CD4-positive, alpha-beta T cell (primary cell): ENCODE data around the gene GABARAPL1. TPM values are rescaled to one million over a fixed set of nuclear protein-coding genes. Genes with fewer than 3 reads are reported as not detected.
"Not testable (repeated sequence)": the region's sequence is repeated elsewhere in the genome, so short reads cannot be mapped to it uniquely, and the experiment has no call there.

Experiments used
- ATAC-seq: fragments of 200-7000 bp; cut with Tn5 transposase; one replicate; pipeline ENCODE4 v1.10.0; 2022; ENCODE audit warnings: mild to moderate bottlenecking; ENCODE audit not compliant: poor library complexity
- CTCF ChIA-PET: fragments of 350-600 bp; sonication (Branson Sonifier 250); formaldehyde crosslinking; loops from one replicate; lab custom pipeline; 2021; ENCODE audit warnings: antibody characterized with exemption, inconsistent platforms; lab: Charles Lee
- POLR2A ChIA-PET: fragments of 350-600 bp; sonication (Branson Sonifier 250); formaldehyde crosslinking; loops from one replicate; lab custom pipeline; 2021; ENCODE audit warnings: antibody characterized with exemption, inconsistent platforms; lab: Charles Lee
- DNase-seq, 14 experiments: peaks; one replicate each; pipeline ENCODE4 v3.0.0-alpha.2; 2013 to 2020; ENCODE audit warnings: mixed read lengths in 2 of 14
- H3K27ac ChIP-seq, 2 donors: one replicate each; pipeline versions ENCODE4 v1.5.1 to v1.7.0; 2013; ENCODE audit warnings: low read length in 2 of 2, low read depth in 1 of 2, mild to moderate bottlenecking in 1 of 2
- H3K27me3 ChIP-seq, 2 experiments: 1 replicate in 1 of 2; 2 replicates in 1 of 2; pipeline versions ENCODE4 v1.6.1 to v1.7.0; 2013; ENCODE audit warnings: low read length in 2 of 2, control low read depth in 1 of 2, mild to moderate bottlenecking in 1 of 2, moderate library complexity in 1 of 2; ENCODE audit not compliant: insufficient read depth in 2 of 2, control insufficient read depth in 1 of 2
- H3K36me3 ChIP-seq: one replicate; pipeline ENCODE4 v1.6.1; 2013; ENCODE audit warnings: low read length, control low read depth; ENCODE audit not compliant: insufficient read depth
- H3K4me1 ChIP-seq: one replicate; pipeline ENCODE4 v1.6.1; 2013; ENCODE audit warnings: low read length, control low read depth; ENCODE audit not compliant: insufficient read depth
- H3K4me3 ChIP-seq: one replicate; pipeline ENCODE4 v1.5.1; 2013; ENCODE audit warnings: mild to moderate bottlenecking, low read length, moderate library complexity
- H3K9me3 ChIP-seq, 2 experiments: 1 replicate in 1 of 2; 2 replicates in 1 of 2; pipeline versions ENCODE4 v1.6.1 to v1.7.0; 2013; ENCODE audit warnings: low read length in 2 of 2, mild to moderate bottlenecking in 2 of 2, control low read depth in 1 of 2, moderate library complexity in 1 of 2; ENCODE audit not compliant: control insufficient read depth in 1 of 2, insufficient read depth in 1 of 2
- H3K27ac Mint-ChIP-seq: one replicate; pipeline ENCODE4 v1.8.0; 2020; ENCODE audit warnings: mixed read lengths
- H3K27me3 Mint-ChIP-seq: one replicate; pipeline ENCODE4 v1.8.0; 2021; ENCODE audit warnings: mixed read lengths
- H3K36me3 Mint-ChIP-seq: one replicate; pipeline ENCODE4 v1.8.0; 2021; ENCODE audit warnings: low read depth, mixed read lengths
- H3K4me1 Mint-ChIP-seq: one replicate; pipeline ENCODE4 v1.8.0; 2021; ENCODE audit warnings: low read depth, mixed read lengths
- H3K4me3 Mint-ChIP-seq: one replicate; pipeline ENCODE4 v1.8.0; 2020; ENCODE audit warnings: mild to moderate bottlenecking, mixed read lengths
- H3K9me3 Mint-ChIP-seq: one replicate; pipeline ENCODE4 v1.8.0; 2020; ENCODE audit warnings: mixed read lengths
- CTCF ChIP-seq: fragments of 200-600 bp; IDR thresholded peaks from one replicate; pipeline ENCODE4 v1.8.0; 2022; ENCODE audit warnings: antibody characterized with exemption, mild to moderate bottlenecking
- intact Hi-C, 2 experiments: fragments of 100-400 bp; cut with DNase I in 1 of 2; cut with micrococcal nuclease in 1 of 2; formaldehyde crosslinking; loops; one replicate each; pipeline versions ENCODE4 v1.15.1 to v1.9.0; 2023 to 2025; cut with DNase I, micrococcal nuclease
- total RNA-seq, 174 experiments: library from RNA in 2 of 174; stranded (reverse) in 2 of 174; gene quantifications; one replicate each; pipeline ENCODE4 v1.2.3 and lab custom pipeline; 2021 to 2026

GABARAPL1 gene
- total RNA-seq, 2 experiments from 2014 or later, result 267 to 276 TPM

DNA sequence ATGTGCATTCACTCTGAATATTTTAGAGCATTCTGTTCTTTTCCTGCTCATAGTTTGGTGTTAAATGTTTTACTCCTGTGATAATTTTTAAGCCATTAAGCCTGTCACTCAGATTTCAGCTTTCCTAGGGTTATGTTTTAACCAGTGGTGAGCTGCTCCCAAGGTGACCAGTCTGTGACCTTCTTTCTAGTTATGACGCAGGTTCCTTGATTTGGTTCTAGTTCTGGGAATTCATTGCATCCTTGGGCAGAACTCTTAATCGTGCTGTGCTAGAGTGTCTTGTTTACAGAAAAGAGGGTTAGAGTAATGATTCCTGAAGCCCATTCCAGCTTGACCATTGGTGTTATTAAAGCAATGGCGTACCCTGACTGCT, 2.2 kb downstream of the GABARAPL1 start:
- no peak overlapping the region for H3K4me3 ChIP-seq
- ChIA-PET CTCF (interaction anchor here (2.1 kb wide), 1 partner anchor 21 kb away, joined by 8 read pairs; no protein-coding TSS in a partner anchor), POLR2A (interaction anchor here (0.8 to 2.9 kb wide), 3 partner anchors 192 to 456 kb away, joined by 3 to 21 read pairs (median 4); partner anchors contain the start of gene MAGOHB)
- Mint-ChIP-seq H3K4me1 (peaks cover 31% of the 10 kb centered on the region), H3K27ac (peak overlapping the region; percentile 98), H3K9me3 (no peaks in the 10 kb centered on the region), H3K27me3 (peaks cover 6% of the 10 kb centered on the region), H3K36me3 (peaks cover 34% of the 10 kb centered on the region), H3K4me3 (peak overlapping the region; percentile 95)
- H3K36me3 ChIP-seq, result peaks cover 7% of the 10 kb centered on the region
- no peaks in the 10 kb centered on the region for H3K27me3 ChIP-seq
- H3K27ac ChIP-seq, result no peak overlapping the region
- no peak for TF ChIP-seq CTCF
- intact Hi-C loops, result loop anchor here (5.0 to 10.0 kb wide), 5 partner anchors 63 to 957 kb away; partner anchors contain the start of genes CLEC2B (in 1 of the 2) and SMIM10L1 (in 1 of the 2)
- no peaks in the 10 kb centered on the region for H3K9me3 ChIP-seq
- no peak for ATAC-seq
- H3K4me1 ChIP-seq, result peaks cover 31% of the 10 kb centered on the region
- no peak for DNase-seq

- DNase-seq (peak in 2 of 14 experiments; percentile 17 to 56), ATAC-seq (no peak)
- TF ChIP-seq CTCF, result no peak
- no peaks in the 10 kb centered on the region for H3K27me3 ChIP-seq
- H3K27me3 Mint-ChIP-seq, result peaks cover 6% of the 10 kb centered on the region
- peaks cover 12% of the 10 kb centered on the region for H3K36me3 ChIP-seq
- H3K4me3 Mint-ChIP-seq, result peak overlapping the region; percentile 95
- H3K9me3 Mint-ChIP-seq, result no peaks in the 10 kb centered on the region
- no peak overlapping the region for H3K27ac ChIP-seq
- H3K4me1 Mint-ChIP-seq, result peaks cover 31% of the 10 kb centered on the region
- H3K4me1 ChIP-seq, result peaks cover 31% of the 10 kb centered on the region
- intact Hi-C loops, result loop anchor here (10.0 kb wide), 3 partner anchors 149 to 561 kb away; partner anchors contain the start of gene CLEC2B (in 1 of the 2)
- ChIA-PET CTCF (interaction anchor here (2.1 kb wide), 1 partner anchor 20 kb away, joined by 8 read pairs; no protein-coding TSS in a partner anchor), POLR2A (no interaction called here)
- H3K36me3 Mint-ChIP-seq, result peaks cover 39% of the 10 kb centered on the region
- H3K4me3 ChIP-seq, result no peak overlapping the region
- H3K9me3 ChIP-seq, result no peaks in the 10 kb centered on the region
- H3K27ac Mint-ChIP-seq, result peak overlapping the region; percentile 98
Measured at GRCh38 chr12:10215436-10215835, 2.8 kb downstream of the GABARAPL1 start.

- peak overlapping the region; percentile 98 for H3K27ac Mint-ChIP-seq
- not testable (repeated sequence) for H3K4me3 ChIP-seq, H3K27me3 ChIP-seq, ATAC-seq, H3K9me3 ChIP-seq, H3K27ac ChIP-seq, H3K27me3 Mint-ChIP-seq, H3K9me3 Mint-ChIP-seq
- H3K4me3 Mint-ChIP-seq, result peak overlapping the region; percentile 95
- Histone ChIP-seq H3K36me3 (peaks cover 16% of the 10 kb centered on the region), H3K4me1 (peaks cover 31% of the 10 kb centered on the region)
- POLR2A ChIA-PET, result interaction anchor here (0.7 kb wide), 1 partner anchor 1273 kb away, joined by 3 read pairs; no protein-coding TSS in a partner anchor
- intact Hi-C loops, result loop anchor here (10.0 kb wide), 3 partner anchors 149 to 561 kb away; partner anchors contain the start of gene CLEC2B (in 1 of the 2)
- peak in 2 of 14 experiments; percentile 41 to 52 for DNase-seq
- CTCF ChIA-PET, result interaction anchor here (2.1 kb wide), 1 partner anchor 20 kb away, joined by 8 read pairs; no protein-coding TSS in a partner anchor
- peaks cover 31% of the 10 kb centered on the region for H3K4me1 Mint-ChIP-seq
- peaks cover 44% of the 10 kb centered on the region for H3K36me3 Mint-ChIP-seq
Measured at GRCh38 chr12:10215946-10216345, 3.3 kb downstream of the GABARAPL1 start.
